Keratinocyte (primary cell): Measurements from ENCODE around the gene FAM186B.

Experiments used
- EZH2 ChIP-seq: IDR thresholded peaks from one replicate; pipeline ENCODE4 v1.6.1; 2012; ENCODE audit warnings: inconsistent platforms, mild to moderate bottlenecking, low read length, moderate library complexity
- TF ChIP-seq, protein P1 (sequence below), 3 experiments: IDR thresholded peaks in 1 of 3; conservative IDR thresholded peaks in 1 of 3; optimal IDR thresholded peaks in 1 of 3; 2 replicates in 2 of 3; 3 replicates in 1 of 3; pipeline versions ENCODE3 to v1.5.1; 2011; ENCODE audit warnings: low read length in 3 of 3, mild to moderate bottlenecking in 3 of 3, moderate library complexity in 2 of 3, control low read depth in 1 of 3, inconsistent platforms in 1 of 3; ENCODE audit not compliant: insufficient read depth in 2 of 3; ENCODE audit errors: extremely low read depth in 1 of 3

DNA sequence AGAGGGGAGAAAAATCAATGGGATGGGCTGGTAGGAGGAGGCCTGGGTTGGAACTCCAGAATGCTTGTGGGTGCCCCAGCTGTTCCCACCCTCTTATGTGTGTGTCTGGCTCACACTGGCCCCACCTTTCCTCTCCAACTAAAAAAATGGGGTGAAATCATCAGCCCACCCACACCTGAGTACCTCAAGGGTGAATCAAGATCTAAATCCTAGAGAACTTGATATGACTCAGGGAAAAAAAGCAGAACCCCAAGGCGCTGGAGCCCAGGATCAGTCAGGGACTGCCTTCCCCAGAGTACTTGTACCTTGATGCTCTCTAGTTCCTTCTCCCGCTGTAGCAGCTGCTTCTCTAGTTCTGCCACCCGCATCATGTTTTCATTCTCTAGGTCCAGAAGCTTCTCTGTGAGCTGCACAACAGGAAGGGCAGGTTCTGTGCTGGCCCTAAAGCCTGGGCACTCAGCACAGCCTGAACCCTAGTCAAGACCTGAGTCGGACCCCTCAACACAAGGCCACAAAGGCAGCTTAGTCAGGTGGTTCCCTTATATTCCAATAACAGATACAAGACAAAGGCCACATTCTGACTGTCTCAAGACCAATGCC lies 47.6 kb upstream of the FAM186B start:
- TF ChIP-seq, protein P1, sequence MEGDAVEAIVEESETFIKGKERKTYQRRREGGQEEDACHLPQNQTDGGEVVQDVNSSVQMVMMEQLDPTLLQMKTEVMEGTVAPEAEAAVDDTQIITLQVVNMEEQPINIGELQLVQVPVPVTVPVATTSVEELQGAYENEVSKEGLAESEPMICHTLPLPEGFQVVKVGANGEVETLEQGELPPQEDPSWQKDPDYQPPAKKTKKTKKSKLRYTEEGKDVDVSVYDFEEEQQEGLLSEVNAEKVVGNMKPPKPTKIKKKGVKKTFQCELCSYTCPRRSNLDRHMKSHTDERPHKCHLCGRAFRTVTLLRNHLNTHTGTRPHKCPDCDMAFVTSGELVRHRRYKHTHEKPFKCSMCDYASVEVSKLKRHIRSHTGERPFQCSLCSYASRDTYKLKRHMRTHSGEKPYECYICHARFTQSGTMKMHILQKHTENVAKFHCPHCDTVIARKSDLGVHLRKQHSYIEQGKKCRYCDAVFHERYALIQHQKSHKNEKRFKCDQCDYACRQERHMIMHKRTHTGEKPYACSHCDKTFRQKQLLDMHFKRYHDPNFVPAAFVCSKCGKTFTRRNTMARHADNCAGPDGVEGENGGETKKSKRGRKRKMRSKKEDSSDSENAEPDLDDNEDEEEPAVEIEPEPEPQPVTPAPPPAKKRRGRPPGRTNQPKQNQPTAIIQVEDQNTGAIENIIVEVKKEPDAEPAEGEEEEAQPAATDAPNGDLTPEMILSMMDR (optimal IDR thresholded peaks at IDR 0.05 in 1 of 3, IDR thresholded peaks at IDR 0.05 in 1 of 3, conservative IDR thresholded peaks at IDR 0.05 in 1 of 3; ENCODE audit: extremely low read depth in 1 of 3, insufficient read depth in 2 of 3, low read length in 3 of 3), result no peak
- TF ChIP-seq EZH2, result no peak
